Esophagus squamous epithelium (tissue), 5 donors: ENCODE data around the gene EED. TPM values are rescaled to one million over a fixed set of nuclear protein-coding genes. Genes with fewer than 3 reads are reported as not detected.

Source experiments
- DNase-seq: peaks from one replicate; lab custom pipeline; 2025; lab: John Stamatoyannopoulos, UW
- H3K27ac ChIP-seq, 4 donors: fragments of 200-600 bp; sonication (generic); one replicate each; pipeline ENCODE4 v1.5.1; 2016 to 2019; ENCODE audit warnings: mild to moderate bottlenecking in 1 of 4
- H3K27me3 ChIP-seq, 4 donors: fragments of 200-600 bp; sonication (generic); 1 replicate in 3 of 4; 2 replicates in 1 of 4; pipeline versions ENCODE4 v1.5.1 to v1.6.0; 2017 to 2021; ENCODE audit warnings: antibody characterized with exemption in 1 of 4
- H3K36me3 ChIP-seq, 3 donors: fragments of 200-600 bp; sonication (generic); one replicate each; pipeline ENCODE4 v1.5.1; 2016 to 2019
- H3K4me1 ChIP-seq, 3 donors: fragments of 200-600 bp; sonication (generic); one replicate each; pipeline ENCODE4 v1.5.1; 2017 to 2019
- H3K4me3 ChIP-seq, 4 donors: fragments of 200-600 bp; sonication (generic); 1 replicate in 3 of 4; 2 replicates in 1 of 4; pipeline ENCODE4 v1.5.1; 2016 to 2019; ENCODE audit warnings: mild to moderate bottlenecking in 2 of 4, moderate library complexity in 1 of 4
- H3K9me3 ChIP-seq, 3 donors: fragments of 200-600 bp; sonication (generic); one replicate each; pipeline ENCODE4 v1.5.1; 2016 to 2019
- POLR2A ChIP-seq, 4 donors: fragments of 450-650 bp; IDR thresholded peaks; one replicate each; pipeline ENCODE4 v1.6.1; 2017; ENCODE audit warnings: antibody characterized with exemption in 4 of 4, mild to moderate bottlenecking in 4 of 4, moderate library complexity in 3 of 4
- WGBS, 2 donors: methylation state at CpG; one replicate each; pipeline ENCODE4 v1.1.5; 2018; 5-methylcytosine and 5-hydroxymethylcytosine counted together
- intact Hi-C: fragments of 100-400 bp; cut with DNase I; formaldehyde crosslinking; loops from one replicate; pipeline ENCODE4 v1.15.0; 2022
- total RNA-seq, 4 donors: library from RNA; depleted of rRNA; stranded (reverse); fragments of >200 nt; gene quantifications; one replicate each; pipeline ENCODE4 v1.1.0, GENCODE V29; 2016
- TF ChIP-seq, protein P1 (sequence below), 6 experiments: fragments of 450-650 bp in 4 of 6; fragments of 200-600 bp in 2 of 6; sonication (generic) in 2 of 6; IDR thresholded peaks; one replicate each; pipeline ENCODE4 v1.5.1; 2016 to 2019; ENCODE audit warnings: antibody characterized with exemption in 6 of 6, mild to moderate bottlenecking in 4 of 6, moderate library complexity in 4 of 6
- donor health status: DM: yes; HTN: yes; CAD: no.

Gene EED
- total RNA-seq, 4 donors from 2014 or later, result 14.4 to 26.3 (median 18.5) TPM

DNA sequence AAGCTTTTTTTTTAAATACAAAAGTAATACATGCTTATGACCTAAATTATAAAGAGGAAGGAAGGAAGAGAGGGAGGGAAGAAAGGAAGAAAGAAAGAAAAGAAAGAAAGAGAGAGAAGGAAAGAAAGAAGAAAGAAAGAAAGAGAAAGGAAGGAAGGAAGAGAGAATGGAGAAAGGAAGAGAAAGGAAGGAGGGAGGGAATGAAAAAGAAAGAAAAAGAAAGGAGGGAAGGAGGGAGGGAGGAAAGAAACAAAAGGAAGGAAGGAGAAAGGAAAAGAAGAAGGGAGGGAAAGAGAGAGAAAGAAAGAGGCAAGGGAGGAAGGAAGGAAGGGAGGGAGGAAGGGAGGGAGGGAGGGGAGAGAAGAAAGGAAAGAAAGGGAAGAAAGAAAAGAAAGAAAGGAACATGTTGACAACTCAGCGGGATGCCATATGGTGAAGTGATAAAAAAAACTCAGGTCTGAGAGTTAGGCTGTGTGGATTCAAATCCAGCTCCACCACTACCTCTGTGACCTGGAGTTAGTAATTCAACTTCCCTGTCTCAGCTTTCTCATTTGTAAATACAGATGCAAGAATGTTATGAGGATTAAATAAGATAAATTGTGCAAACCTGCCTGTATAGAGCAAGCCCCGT lies 9.6 kb upstream of the EED start:
- 33 to 63% methylated on average over 2 of the region's 2 CpGs for WGBS, 2 donors
- no peak overlapping the region for H3K27ac ChIP-seq
- no peaks in the 10 kb centered on the region for H3K27me3 ChIP-seq
- H3K9me3 ChIP-seq, result no peaks in the 10 kb centered on the region
- intact Hi-C loops, result no loop called here
- H3K4me3 ChIP-seq, result no peak overlapping the region
- H3K36me3 ChIP-seq, result no peaks in the 10 kb centered on the region
- DNase-seq, result no peak
- peaks cover 0 to 12% (median 0%) of the 10 kb centered on the region in 3 donors for H3K4me1 ChIP-seq
- TF ChIP-seq POLR2A (IDR thresholded peaks at IDR 0.05), result no peak
- TF ChIP-seq, protein P1, sequence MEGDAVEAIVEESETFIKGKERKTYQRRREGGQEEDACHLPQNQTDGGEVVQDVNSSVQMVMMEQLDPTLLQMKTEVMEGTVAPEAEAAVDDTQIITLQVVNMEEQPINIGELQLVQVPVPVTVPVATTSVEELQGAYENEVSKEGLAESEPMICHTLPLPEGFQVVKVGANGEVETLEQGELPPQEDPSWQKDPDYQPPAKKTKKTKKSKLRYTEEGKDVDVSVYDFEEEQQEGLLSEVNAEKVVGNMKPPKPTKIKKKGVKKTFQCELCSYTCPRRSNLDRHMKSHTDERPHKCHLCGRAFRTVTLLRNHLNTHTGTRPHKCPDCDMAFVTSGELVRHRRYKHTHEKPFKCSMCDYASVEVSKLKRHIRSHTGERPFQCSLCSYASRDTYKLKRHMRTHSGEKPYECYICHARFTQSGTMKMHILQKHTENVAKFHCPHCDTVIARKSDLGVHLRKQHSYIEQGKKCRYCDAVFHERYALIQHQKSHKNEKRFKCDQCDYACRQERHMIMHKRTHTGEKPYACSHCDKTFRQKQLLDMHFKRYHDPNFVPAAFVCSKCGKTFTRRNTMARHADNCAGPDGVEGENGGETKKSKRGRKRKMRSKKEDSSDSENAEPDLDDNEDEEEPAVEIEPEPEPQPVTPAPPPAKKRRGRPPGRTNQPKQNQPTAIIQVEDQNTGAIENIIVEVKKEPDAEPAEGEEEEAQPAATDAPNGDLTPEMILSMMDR (IDR thresholded peaks at IDR 0.05), result no peak

DNA sequence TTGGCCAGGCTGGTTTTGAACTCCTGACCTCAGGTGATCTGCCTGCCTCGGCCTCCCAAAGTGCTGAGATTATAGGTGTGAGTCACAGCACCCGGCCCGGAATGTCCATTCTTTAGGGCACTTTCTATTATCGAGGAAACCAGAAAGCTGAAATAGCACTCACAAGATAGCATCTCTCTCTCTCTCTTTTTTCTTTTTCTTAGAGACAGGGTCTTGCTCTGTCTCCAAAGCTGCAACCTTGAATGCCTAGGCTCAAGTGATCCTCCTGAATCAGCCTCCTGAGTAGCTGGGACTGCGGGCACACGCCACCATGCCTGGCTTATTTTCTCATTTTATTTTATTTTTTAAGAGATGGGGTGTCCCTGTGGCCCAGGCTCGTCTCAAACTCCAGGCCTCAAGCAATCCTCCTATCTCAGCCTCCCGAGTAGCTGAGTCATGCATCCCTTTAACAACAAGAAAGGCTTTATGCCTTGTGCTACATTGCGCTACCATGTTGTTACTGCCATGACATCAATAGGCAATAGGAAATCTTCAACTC lies 7.2 kb upstream of the EED start:
- Histone ChIP-seq H3K36me3 (no peaks in the 10 kb centered on the region), H3K27ac (no peak overlapping the region), H3K4me3 (no peak overlapping the region), H3K27me3 (no peaks in the 10 kb centered on the region), H3K9me3 (no peaks in the 10 kb centered on the region), H3K4me1 (no peaks in the 10 kb centered on the region)
- TF ChIP-seq, protein P1 (IDR thresholded peaks at IDR 0.05), result no peak
- no peak for TF ChIP-seq POLR2A (IDR thresholded peaks at IDR 0.05)
- DNase-seq, result no peak
- intact Hi-C loops, result no loop called here
- WGBS, 2 donors, result 79 to 85% methylated on average over 9 of the region's 9 CpGs

DNA sequence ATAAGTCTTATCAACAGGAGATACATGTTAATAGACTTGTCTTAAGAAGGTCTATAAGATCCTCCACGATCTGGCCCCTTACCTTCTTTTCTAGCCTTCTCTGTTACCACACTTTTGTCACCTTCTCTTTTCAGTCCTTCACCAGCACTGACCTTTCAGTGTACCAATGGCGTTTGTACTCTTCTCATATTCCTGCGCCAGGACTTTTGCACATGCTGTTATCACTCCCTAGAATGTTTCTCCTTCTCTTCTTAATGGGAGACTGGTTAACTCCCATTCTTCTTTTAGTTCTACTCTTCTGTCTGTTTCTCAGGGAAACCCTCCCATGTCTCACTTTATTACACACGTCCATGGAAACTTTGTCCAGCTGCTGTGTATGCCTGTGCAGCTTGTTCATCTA lies 4.4 kb upstream of the EED start:
- intact Hi-C loops, result no loop called here
- Histone ChIP-seq H3K4me3 (no peak overlapping the region), H3K27me3 (no peaks in the 10 kb centered on the region), H3K9me3 (no peaks in the 10 kb centered on the region), H3K36me3 (no peaks in the 10 kb centered on the region), H3K4me1 (peaks cover 0 to 9% (median 5%) of the 10 kb centered on the region in 3 donors), H3K27ac (no peak overlapping the region)
- no peak for DNase-seq
- 79 to 82% methylated on average over 4 of the region's 4 CpGs for WGBS, 2 donors
- TF ChIP-seq, protein P1 (IDR thresholded peaks at IDR 0.05), result no peak
- TF ChIP-seq POLR2A (IDR thresholded peaks at IDR 0.05), result no peak

DNA sequence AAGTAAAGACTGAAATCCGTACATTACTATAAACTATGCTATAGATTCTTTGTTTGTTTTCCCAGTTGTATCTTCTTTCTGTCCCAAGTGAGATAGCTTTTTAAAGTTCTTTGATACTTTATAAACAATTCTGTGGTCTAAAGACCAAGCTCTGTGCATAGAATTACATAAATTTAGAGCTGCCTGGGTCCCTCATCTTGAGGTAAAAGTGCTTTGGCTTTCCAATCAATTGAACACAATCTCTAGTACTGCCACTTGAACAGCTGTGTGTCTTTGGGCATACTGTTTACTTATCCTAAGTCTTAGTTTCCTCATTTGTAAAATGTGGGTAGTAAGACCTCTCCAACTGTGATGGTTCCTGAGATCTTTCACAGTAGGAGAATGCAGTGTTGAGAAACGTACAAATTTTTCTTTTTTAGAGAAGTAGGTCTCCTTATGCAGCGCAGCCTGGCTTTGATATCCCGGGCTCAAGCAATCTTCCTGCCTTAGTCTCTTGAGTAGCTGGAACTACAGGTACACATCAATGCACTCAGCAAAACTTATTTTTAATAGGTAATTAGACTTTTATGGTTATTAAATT lies 2.5 kb upstream of the EED start:
- Histone ChIP-seq H3K4me1 (peaks cover 4 to 21% (median 12%) of the 10 kb centered on the region in 3 donors), H3K4me3 (no peak overlapping the region), H3K9me3 (no peaks in the 10 kb centered on the region), H3K27me3 (no peaks in the 10 kb centered on the region), H3K27ac (no peak overlapping the region), H3K36me3 (no peaks in the 10 kb centered on the region)
- 84 to 93% methylated on average over 4 of the region's 4 CpGs for WGBS, 2 donors
- TF ChIP-seq, protein P1 (IDR thresholded peaks at IDR 0.05), result no peak
- no peak for TF ChIP-seq POLR2A (IDR thresholded peaks at IDR 0.05)
- no peak for DNase-seq
- intact Hi-C loops, result no loop called here

DNA sequence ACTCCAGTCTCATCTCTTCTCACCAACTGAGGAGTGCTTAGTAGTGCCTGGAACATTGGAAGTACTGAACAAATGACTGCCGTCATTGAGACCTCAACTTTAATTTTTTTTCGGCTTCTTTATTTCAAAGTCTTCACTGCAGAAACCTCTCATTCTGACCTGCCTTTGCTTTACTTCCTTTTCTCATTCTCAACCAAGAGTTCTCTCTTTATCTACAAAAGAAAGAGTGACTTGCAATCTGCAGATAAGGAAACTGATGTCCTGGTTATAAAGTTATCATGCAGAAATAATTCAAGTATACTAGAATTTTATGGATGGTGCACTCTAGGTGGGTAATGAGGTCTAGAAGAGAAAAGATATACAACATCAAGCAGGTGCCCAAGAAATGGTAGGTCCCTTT lies 1.2 kb upstream of the EED start:
- Histone ChIP-seq H3K4me3 (no peak overlapping the region), H3K9me3 (no peaks in the 10 kb centered on the region), H3K27ac (peak overlapping the region in 2 of 4 donors; percentile 100), H3K27me3 (no peaks in the 10 kb centered on the region), H3K36me3 (no peaks in the 10 kb centered on the region), H3K4me1 (peaks cover 4 to 34% (median 26%) of the 10 kb centered on the region in 3 donors)
- no peak for TF ChIP-seq POLR2A (IDR thresholded peaks at IDR 0.05)
- TF ChIP-seq, protein P1 (IDR thresholded peaks at IDR 0.05), result no peak
- DNase-seq, result no peak
- WGBS, 2 donors, result 57 to 70% methylated on average over 2 of the region's 2 CpGs
- intact Hi-C loops, result no loop called here
